GM21529 (cell line): Measurements from ENCODE around the gene ABCF3.

Source experiments
- ATAC-seq: cut with Tn5 transposase; IDR thresholded peaks from one replicate; pipeline ENCODE4 v1.9.1; 2021; ENCODE audit not compliant: unreplicated experiment

ABCF3 gene

GRCh38 chr3:184230081-184230602, 44.1 kb downstream of the ABCF3 start:
- ATAC-seq = no peak

DNA sequence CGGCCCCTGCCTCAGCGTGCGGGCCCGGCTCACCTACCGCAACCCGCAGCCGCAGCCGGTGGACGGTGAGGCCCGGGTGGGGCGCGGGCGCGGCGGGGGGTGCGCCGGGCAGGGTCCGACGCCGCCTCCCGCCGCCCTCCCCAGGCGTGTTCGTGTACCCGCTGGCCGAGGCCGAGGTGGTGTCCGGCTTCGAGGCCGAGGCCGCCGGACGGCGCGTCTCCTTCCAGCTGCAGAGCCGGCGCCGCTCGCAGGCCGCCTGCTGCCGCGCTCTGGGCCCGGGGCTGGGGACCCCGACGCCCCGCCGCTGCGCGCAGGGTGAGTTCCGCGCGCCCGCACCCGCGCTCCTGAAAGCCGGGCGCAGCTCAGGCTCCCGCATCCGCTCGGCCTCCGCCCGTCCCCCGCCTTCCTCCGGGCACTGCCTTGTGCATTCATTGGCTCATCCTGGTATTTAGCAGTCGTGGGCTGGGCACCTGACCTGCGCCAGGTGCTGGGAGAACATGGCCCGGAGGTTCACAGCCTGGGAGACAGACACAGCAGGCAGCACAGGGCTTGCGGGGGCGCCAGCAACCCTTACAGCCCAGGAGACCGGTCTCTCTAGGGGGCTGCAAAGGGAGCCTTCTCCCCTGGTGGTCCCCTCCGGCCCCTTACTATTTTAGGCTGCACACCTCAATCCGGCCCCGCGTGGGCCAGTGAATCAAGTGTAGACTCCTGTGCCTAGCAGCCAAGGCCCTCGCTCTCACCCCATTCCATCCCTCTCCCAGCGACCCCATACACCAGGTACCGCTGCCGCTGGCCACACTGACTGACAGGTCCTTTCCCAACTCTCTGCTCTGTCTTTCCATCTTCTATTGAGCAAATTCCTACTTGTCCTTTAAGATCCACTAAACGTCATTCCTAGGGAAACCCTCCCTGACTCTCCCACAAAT, 44.9 kb downstream of the ABCF3 start:
- no peak for ATAC-seq

- ATAC-seq = no peak
Observed at GRCh38 chr3:184231671-184232070, 45.7 kb downstream of the ABCF3 start.

GRCh38 chr3:184233127-184233843, 47.3 kb downstream of the ABCF3 start:
- ATAC-seq = no peak

DNA sequence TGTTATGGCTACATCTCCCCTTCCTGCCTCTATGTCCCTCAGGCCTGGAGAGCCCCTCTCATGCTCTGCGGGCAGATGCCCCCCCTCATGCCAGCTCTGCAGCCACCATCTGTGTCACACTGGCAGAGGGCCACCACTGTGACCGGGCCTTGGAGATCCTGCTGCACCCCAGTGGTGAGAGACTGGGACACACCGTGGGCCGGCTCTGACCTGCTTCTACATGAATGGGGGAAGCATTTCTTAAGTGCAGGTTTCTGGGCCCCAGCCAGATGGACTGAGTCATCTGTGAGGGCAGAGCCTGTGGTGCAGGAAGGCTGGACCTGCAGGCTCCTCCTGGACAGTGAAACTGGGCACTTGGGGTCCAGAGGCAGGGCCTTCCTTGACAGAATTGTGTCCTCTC, 48.2 kb downstream of the ABCF3 start:
- no peak for ATAC-seq

- ATAC-seq = no peak
Observed at GRCh38 chr3:184234671-184235380, 48.8 kb downstream of the ABCF3 start.

DNA sequence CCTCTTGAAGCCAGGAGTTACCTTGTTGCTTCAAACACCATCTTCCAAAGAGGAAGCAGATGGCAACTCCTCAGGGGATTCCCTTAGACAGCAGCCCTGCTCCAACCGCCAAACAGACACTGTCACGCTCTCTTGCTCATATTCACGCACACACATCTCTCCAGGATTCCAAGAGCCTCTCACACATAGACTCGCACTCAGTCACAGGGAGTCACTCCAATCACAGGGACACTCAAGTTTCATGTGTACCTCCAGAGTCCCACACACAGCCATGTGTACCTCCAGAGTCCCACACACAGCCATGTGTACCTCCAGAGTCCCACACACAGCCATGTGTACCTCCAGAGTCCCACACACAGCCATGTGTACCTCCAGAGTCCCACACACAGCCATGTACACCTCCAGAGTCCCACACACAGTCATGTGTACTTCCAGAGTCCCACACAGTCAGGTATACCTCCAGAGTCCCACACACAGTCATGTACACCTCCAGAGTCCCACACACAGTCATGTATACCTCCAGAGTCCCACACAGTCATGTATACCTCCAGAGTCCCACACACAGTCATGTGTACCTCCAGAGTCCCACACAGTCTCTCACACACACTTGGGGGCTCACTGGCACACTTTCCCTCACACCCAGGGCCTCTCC, 49.5 kb downstream of the ABCF3 start:
- ATAC-seq = no peak

- ATAC-seq = no peak
Observed at GRCh38 chr3:184236033-184236410, 50.0 kb downstream of the ABCF3 start.

DNA sequence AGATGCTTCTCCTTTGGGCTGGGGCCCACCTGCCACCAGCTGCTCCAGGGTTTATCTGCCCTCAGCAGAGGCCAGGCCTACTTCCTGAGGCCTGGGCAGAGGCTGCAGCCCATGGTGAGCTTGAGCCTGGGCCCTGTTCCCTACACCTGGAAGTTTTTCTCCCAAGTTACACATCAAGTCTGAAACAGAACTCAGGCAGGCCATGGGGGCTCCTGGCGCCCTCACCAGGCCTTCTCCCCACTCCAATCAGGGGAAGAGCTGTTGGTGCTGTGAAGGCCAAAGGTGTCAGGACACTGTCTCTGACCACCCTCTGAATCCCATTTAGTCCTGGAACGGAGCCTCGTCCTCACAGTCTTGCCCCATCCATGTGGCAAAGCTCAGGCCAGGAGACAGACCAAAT, 50.6 kb downstream of the ABCF3 start:
- ATAC-seq = no peak

- ATAC-seq = no peak
Observed at GRCh38 chr3:184237211-184237610, 51.2 kb downstream of the ABCF3 start.

- no peak for ATAC-seq
Observed at GRCh38 chr3:184237807-184238206, 51.8 kb downstream of the ABCF3 start.

DNA sequence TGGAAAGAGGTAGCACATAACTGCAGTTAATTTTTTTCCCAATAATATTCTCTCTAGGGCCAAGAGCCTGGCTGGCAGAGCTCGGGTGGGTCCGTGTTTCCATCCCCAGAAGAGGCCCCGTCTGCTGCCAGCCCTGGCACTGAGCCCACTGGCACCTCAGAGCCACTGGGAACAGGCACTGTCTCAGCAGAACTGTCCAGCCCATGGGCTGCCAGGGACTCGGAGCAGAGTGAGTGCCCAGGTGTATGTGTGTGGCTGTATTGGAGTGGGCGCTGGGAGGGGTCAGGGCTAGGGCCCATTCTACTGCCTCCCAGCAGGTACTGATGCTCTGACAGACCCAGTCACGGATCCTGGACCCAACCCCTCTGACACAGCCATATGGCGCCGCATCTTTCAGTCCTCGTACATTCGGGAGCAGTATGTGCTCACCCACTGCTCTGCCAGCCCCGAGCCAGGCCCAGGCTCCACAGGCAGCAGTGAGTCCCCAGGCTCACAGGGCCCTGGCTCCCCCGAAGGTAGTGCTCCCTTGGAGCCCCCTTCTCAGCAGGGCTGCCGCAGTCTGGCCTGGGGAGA, 52.3 kb downstream of the ABCF3 start:
- ATAC-seq = no peak

DNA sequence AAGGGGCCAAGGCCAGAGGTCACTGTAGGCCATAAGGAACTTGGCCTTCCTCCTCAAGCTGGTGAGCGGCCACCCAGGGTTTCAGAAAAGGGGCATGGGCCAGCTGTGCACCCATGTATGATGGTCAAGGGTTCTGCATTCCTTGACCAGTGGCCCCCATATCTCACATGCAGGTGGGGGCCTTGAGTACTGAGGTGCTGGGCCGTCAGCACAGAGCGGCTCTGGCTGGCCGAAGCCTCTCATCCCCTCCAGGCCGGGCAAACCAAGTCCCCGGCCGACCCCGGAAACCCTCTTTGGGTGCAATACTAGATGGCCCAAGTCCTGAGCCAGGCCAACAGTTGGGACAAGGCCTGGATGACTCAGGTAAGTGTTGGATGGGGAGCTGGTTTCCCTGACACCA, 53.2 kb downstream of the ABCF3 start:
- ATAC-seq = no peak

DNA sequence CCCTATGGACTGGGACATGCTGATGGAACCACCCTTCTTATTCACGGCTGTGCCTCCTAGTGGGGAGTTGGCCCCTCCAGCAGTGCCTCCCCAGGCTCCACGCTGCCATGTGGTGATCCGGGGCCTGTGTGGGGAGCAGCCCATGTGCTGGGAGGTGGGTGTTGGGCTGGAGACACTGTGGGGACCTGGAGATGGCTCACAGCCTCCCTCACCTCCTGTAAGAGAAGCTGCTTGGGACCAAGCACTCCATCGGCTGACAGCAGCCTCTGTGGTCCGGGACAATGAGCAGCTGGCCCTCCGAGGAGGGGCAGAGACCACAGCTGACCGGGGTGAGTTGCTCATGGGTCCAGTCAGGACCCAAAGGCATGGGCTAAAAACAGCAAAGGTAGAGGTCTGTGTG, 53.7 kb downstream of the ABCF3 start:
- no peak for ATAC-seq

- ATAC-seq = no peak
Observed at GRCh38 chr3:184240384-184241140, 54.6 kb downstream of the ABCF3 start.

DNA sequence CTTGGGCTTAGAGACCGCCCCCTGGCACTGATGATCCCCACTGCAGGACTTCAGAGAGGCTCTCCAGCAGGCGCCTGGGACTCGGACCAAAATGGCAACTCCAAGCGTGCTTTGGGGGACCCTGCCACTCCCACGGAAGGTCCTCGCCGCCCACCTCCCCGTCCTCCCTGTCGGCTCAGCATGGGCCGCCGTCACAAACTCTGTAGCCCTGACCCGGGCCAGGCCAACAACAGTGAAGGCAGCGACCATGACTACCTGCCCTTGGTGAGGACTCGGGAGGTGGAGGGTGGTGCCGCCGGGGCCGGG, 55.1 kb downstream of the ABCF3 start:
- no peak for ATAC-seq

- ATAC-seq = no peak
Observed at GRCh38 chr3:184241447-184242296, 55.7 kb downstream of the ABCF3 start.

DNA sequence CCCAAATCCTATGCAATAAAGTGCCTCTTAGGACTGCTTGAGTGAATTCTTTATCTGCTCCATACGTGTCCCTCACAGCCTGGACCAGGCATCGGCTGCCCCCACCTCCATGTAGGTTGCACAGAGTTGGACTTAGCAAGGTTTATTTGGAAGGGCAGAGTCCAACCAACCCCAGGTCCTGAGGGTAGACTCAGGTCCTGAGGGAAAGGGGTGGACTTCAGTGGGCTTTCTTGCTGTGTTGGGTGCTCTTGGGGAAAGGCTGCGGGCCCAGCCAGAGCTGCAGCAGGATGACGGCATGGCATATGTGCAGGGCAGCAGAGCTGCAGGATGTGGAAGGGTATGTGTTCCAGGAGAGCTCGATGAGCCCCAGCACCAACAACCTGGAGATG, 56.3 kb downstream of the ABCF3 start:
- no peak for ATAC-seq
